ENCODE data around the gene TDRD10.

The TDRD10 gene

DNA sequence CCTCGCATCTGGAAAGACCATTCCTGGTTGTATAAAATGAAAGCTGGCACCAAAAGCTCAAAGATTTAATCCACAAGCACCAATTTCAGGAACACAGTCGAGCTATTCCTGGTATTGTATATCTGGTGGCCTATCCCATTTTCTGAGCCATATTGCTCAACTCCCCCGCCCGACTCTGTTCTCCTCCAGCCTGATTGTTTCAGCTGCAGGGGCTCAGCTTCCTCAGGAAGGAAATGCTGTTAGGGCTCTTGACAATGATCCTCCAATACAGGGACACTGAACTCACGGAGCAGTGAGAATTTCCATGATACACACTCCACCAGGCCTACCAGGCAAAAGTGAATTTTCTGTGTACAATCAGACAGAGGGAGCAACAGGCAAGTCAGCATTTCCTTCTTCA, 16.9 kb upstream of the TDRD10 start:
- TF ChIP-seq TAF1 (IDR thresholded peaks at IDR 0.05; ENCODE audit: low read depth) (no peak), EP300 (IDR thresholded peaks at IDR 0.05; ENCODE audit: borderline replicate concordance) (no peak), TCF12 (IDR thresholded peaks at IDR 0.05; ENCODE audit: low read depth) (no peak), CEBPB (IDR thresholded peaks at IDR 0.05) (no peak), TEAD4 (IDR thresholded peaks at IDR 0.05) (no peak), EGR1 (IDR thresholded peaks at IDR 0.05) (no peak), CREB1 (IDR thresholded peaks at IDR 0.05; ENCODE audit: low read depth) (no peak), RAD21 (IDR thresholded peaks at IDR 0.05; ENCODE audit: low read depth) (no peak), FOXM1 (IDR thresholded peaks at IDR 0.05; ENCODE audit: borderline replicate concordance, low read depth) (no peak), YY1 (IDR thresholded peaks at IDR 0.05; ENCODE audit: low read depth) (no peak), NFIC (IDR thresholded peaks at IDR 0.05) (no peak), ZBTB7A (IDR thresholded peaks at IDR 0.05; ENCODE audit: low read depth) (no peak)
- TF ChIP-seq, protein P1, sequence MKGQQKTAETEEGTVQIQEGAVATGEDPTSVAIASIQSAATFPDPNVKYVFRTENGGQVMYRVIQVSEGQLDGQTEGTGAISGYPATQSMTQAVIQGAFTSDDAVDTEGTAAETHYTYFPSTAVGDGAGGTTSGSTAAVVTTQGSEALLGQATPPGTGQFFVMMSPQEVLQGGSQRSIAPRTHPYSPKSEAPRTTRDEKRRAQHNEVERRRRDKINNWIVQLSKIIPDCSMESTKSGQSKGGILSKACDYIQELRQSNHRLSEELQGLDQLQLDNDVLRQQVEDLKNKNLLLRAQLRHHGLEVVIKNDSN (IDR thresholded peaks at IDR 0.05) = no peak
- TF ChIP-seq, protein P2, sequence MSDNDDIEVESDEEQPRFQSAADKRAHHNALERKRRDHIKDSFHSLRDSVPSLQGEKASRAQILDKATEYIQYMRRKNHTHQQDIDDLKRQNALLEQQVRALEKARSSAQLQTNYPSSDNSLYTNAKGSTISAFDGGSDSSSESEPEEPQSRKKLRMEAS (IDR thresholded peaks at IDR 0.05) = no peak
- TF ChIP-seq, protein P3, sequence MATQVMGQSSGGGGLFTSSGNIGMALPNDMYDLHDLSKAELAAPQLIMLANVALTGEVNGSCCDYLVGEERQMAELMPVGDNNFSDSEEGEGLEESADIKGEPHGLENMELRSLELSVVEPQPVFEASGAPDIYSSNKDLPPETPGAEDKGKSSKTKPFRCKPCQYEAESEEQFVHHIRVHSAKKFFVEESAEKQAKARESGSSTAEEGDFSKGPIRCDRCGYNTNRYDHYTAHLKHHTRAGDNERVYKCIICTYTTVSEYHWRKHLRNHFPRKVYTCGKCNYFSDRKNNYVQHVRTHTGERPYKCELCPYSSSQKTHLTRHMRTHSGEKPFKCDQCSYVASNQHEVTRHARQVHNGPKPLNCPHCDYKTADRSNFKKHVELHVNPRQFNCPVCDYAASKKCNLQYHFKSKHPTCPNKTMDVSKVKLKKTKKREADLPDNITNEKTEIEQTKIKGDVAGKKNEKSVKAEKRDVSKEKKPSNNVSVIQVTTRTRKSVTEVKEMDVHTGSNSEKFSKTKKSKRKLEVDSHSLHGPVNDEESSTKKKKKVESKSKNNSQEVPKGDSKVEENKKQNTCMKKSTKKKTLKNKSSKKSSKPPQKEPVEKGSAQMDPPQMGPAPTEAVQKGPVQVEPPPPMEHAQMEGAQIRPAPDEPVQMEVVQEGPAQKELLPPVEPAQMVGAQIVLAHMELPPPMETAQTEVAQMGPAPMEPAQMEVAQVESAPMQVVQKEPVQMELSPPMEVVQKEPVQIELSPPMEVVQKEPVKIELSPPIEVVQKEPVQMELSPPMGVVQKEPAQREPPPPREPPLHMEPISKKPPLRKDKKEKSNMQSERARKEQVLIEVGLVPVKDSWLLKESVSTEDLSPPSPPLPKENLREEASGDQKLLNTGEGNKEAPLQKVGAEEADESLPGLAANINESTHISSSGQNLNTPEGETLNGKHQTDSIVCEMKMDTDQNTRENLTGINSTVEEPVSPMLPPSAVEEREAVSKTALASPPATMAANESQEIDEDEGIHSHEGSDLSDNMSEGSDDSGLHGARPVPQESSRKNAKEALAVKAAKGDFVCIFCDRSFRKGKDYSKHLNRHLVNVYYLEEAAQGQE (IDR thresholded peaks at IDR 0.05; ENCODE audit: low read depth) = no peak

DNA sequence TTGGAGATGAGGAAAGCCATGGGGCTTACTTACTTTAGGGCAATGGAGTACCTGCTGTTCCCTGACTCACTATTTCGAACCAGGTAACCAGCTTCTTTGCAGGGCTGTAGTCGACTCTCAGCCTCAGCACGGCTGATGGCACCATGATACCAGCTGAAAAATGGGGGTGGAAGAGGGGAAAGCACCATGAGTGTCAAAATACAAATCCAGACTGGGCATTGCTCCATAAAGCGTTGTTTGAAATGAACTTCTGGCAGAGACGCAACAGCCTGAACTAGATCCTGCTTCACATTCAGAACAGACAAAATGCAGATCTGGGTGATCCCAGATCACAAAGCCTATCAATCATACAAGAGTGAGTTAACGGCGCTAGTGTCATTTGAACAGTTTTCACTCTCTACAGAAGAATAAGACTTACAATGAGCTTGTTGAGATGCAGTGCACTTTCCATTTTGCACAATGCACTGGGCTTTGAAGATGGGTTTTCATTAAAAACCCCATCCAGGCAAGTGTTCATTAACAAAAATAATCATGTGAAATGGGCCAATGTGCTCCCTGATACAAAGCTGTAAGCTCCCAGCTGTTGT, 16.0 kb upstream of the TDRD10 start:
- TF ChIP-seq, protein P3 (IDR thresholded peaks at IDR 0.05; ENCODE audit: low read depth) = no peak
- TF ChIP-seq FOXM1 (IDR thresholded peaks at IDR 0.05; ENCODE audit: borderline replicate concordance, low read depth) (no peak), EP300 (IDR thresholded peaks at IDR 0.05; ENCODE audit: borderline replicate concordance) (no peak), RAD21 (IDR thresholded peaks at IDR 0.05; ENCODE audit: low read depth) (no peak), NFIC (IDR thresholded peaks at IDR 0.05) (no peak), CREB1 (IDR thresholded peaks at IDR 0.05; ENCODE audit: low read depth) (no peak), TEAD4 (IDR thresholded peaks at IDR 0.05) (no peak), YY1 (IDR thresholded peaks at IDR 0.05; ENCODE audit: low read depth) (no peak), CEBPB (IDR thresholded peaks at IDR 0.05) (no peak), TAF1 (IDR thresholded peaks at IDR 0.05; ENCODE audit: low read depth) (no peak), TCF12 (IDR thresholded peaks at IDR 0.05; ENCODE audit: low read depth) (no peak)
- TF ChIP-seq, protein P2 (IDR thresholded peaks at IDR 0.05) = no peak

DNA sequence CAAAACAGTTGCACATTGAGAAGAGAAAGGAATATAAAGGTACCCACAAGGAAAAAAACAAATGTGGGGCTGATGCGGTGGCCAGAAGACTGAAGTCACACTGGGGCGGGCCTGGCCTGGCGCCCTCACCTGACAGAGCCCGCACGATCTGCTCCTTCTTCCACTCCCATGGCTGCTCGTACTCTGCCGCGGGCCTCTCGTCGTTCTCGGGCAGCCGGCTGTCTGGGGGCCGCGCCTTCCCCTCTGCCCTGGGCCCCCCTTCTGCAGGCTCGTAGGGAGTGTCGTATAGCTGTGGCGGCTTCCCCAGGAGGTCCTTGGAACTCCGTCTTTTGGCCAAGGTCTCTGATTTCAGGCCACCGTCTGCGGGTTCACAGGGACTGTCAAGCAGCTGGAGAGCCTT, 13.1 kb upstream of the TDRD10 start:
- TF ChIP-seq NFIC (IDR thresholded peaks at IDR 0.05) (no peak), YY1 (IDR thresholded peaks at IDR 0.05; ENCODE audit: low read depth) (no peak), RAD21 (IDR thresholded peaks at IDR 0.05; ENCODE audit: low read depth) (no peak), CEBPB (IDR thresholded peaks at IDR 0.05) (no peak), TEAD4 (IDR thresholded peaks at IDR 0.05) (no peak), CREB1 (IDR thresholded peaks at IDR 0.05; ENCODE audit: low read depth) (no peak), TCF12 (IDR thresholded peaks at IDR 0.05; ENCODE audit: low read depth) (no peak), ZBTB7A (IDR thresholded peaks at IDR 0.05; ENCODE audit: low read depth) (no peak), EGR1 (IDR thresholded peaks at IDR 0.05) (no peak), TAF1 (IDR thresholded peaks at IDR 0.05; ENCODE audit: low read depth) (no peak), FOXM1 (IDR thresholded peaks at IDR 0.05; ENCODE audit: borderline replicate concordance, low read depth) (no peak), EP300 (IDR thresholded peaks at IDR 0.05; ENCODE audit: borderline replicate concordance) (no peak)
- TF ChIP-seq, protein P2 (IDR thresholded peaks at IDR 0.05) = no peak
- TF ChIP-seq, protein P3 (IDR thresholded peaks at IDR 0.05; ENCODE audit: low read depth) = no peak
- TF ChIP-seq, protein P1 (IDR thresholded peaks at IDR 0.05) = no peak

Data from Ishikawa (cell line).